Keratinocyte (primary cell): ENCODE results near the gene ARHGDIG.

Experiments used
- CTCF ChIP-seq, 3 experiments: IDR thresholded peaks in 1 of 3; conservative IDR thresholded peaks in 1 of 3; optimal IDR thresholded peaks in 1 of 3; 2 replicates in 2 of 3; 3 replicates in 1 of 3; pipeline versions ENCODE3 to v1.5.1; 2011; ENCODE audit warnings: low read length in 3 of 3, mild to moderate bottlenecking in 3 of 3, moderate library complexity in 2 of 3, control low read depth in 1 of 3, inconsistent platforms in 1 of 3; ENCODE audit not compliant: insufficient read depth in 2 of 3; ENCODE audit errors: extremely low read depth in 1 of 3
- EZH2 ChIP-seq: IDR thresholded peaks from one replicate; pipeline ENCODE4 v1.6.1; 2012; ENCODE audit warnings: inconsistent platforms, mild to moderate bottlenecking, low read length, moderate library complexity

DNA sequence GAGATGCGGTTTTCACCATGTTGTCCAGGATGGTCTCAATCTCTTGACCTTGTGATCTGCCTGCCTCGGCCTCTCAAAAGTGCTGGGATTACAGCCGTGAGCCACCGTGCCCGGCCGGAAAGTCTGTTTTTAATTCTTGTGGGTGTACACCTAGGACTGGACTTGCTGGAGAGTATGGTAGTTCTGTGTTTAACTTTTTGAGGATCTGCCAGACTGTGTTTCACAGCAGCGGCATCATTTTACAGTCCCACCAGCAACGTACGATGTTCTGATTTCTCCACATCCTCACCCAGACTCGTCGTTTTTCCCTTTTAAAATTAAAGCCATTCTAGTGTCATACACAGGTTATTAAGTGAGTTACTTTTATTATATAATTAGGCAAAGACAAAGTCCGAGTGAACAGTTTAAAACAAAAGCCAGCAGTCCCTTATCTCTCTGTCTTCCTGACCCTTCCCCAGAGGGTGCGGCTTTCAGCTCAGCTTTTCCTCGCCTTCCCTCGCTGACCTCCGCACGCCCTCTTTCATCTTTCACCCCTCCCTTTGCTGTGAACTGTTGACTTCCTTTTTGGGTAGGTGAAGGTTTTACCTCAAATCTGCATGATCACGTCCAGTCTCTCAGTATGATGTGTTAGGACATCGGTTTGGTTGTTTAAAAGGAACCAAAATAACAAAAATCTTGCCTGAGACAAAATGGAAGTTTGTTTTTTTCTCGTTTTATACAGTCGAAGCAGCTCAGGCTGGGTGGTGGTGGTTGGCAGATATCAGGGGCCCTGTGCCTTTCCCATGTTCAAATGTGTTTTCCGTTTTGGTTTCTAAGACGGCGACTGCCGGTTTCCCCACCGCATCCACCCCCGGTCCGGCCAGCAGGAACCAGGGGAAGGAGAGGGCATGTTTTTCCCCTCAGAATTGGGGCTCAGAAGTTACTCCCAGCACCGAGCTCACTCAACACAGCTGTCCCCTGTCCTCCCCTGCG is 27.7 kb upstream of the ARHGDIG start:
- no peak for TF ChIP-seq CTCF (optimal IDR thresholded peaks at IDR 0.05 in 1 of 3, IDR thresholded peaks at IDR 0.05 in 1 of 3, conservative IDR thresholded peaks at IDR 0.05 in 1 of 3; ENCODE audit: extremely low read depth in 1 of 3, insufficient read depth in 2 of 3, low read length in 3 of 3)
- TF ChIP-seq EZH2: no peak
